Esophagus muscularis mucosa (tissue), 4 donors: ENCODE data around the gene TIMM22. TPM values are rescaled to one million over a fixed set of nuclear protein-coding genes. Genes with fewer than 3 reads are reported as not detected.

Experiments used
- DNase-seq: peaks from one replicate; pipeline ENCODE4 v3.0.0-alpha.2; 2017; ENCODE audit errors: extremely low spot score
- H3K27ac ChIP-seq, 4 donors: fragments of 200-600 bp; sonication (generic); replicated peaks in 1 of 4; 1 replicate in 3 of 4; 2 replicates in 1 of 4; pipeline ENCODE4 v1.5.1; 2016 to 2019; ENCODE audit warnings: mild to moderate bottlenecking in 1 of 4
- H3K27me3 ChIP-seq, 4 donors: fragments of 200-600 bp; sonication (generic); one replicate each; pipeline versions ENCODE4 v1.5.1 to v1.6.0; 2016 to 2019
- H3K36me3 ChIP-seq, 4 donors: fragments of 200-600 bp; sonication (generic); one replicate each; pipeline ENCODE4 v1.5.1; 2016 to 2019
- H3K4me1 ChIP-seq, 4 donors: fragments of 200-600 bp; sonication (generic); one replicate each; pipeline ENCODE4 v1.5.1; 2016 to 2019
- H3K4me3 ChIP-seq, 4 donors: fragments of 200-600 bp; sonication (generic); 1 replicate in 2 of 4; 2 replicates in 2 of 4; pipeline ENCODE4 v1.5.1; 2016 to 2019; ENCODE audit warnings: mild to moderate bottlenecking in 4 of 4, moderate library complexity in 1 of 4
- H3K9me3 ChIP-seq, 4 donors: fragments of 200-600 bp; sonication (generic); 1 replicate in 3 of 4; 2 replicates in 1 of 4; pipeline ENCODE4 v1.5.1; 2016 to 2019
- CTCF ChIP-seq, 3 experiments: fragments of 200-600 bp in 2 of 3; fragments of 450-650 bp in 1 of 3; sonication (generic) in 2 of 3; IDR thresholded peaks; one replicate each; pipeline ENCODE4 v1.5.1; 2017 to 2019; ENCODE audit warnings: antibody characterized with exemption in 3 of 3, mild to moderate bottlenecking in 2 of 3, moderate library complexity in 1 of 3
- EP300 ChIP-seq: sonication (generic); formaldehyde crosslinking; IDR thresholded peaks from one replicate; pipeline ENCODE4 v1.6.1; 2017; ENCODE audit warnings: antibody characterized with exemption
- POLR2A ChIP-seq: fragments of 450-650 bp; IDR thresholded peaks from one replicate; pipeline ENCODE4 v1.6.1; 2017; ENCODE audit warnings: antibody characterized with exemption, moderate library complexity, mild to moderate bottlenecking, low read depth
- POLR2AphosphoS5 ChIP-seq, 2 donors: sonication (generic); formaldehyde crosslinking; IDR thresholded peaks; one replicate each; pipeline ENCODE4 v1.6.1; 2017; ENCODE audit warnings: antibody characterized with exemption in 2 of 2
- WGBS: methylation state at CpG from one replicate; pipeline ENCODE4 v1.1.5; 2018; 5-methylcytosine and 5-hydroxymethylcytosine counted together
- intact Hi-C: fragments of 100-400 bp; cut with DNase I; formaldehyde crosslinking; loops from one replicate; pipeline ENCODE4 v1.15.1; 2023
- total RNA-seq, 4 donors: library from RNA; depleted of rRNA; stranded (reverse); fragments of >200 nt; gene quantifications; one replicate each; pipeline versions ENCODE4 v1.1.0 to v1.2.1, GENCODE V29; 2016

Gene TIMM22
- total RNA-seq, 4 donors from 2014 or later, result 14.1 to 17.9 (median 15.8) TPM

- Histone ChIP-seq H3K27ac (peak overlapping the region; percentile 84 to 94 (median 90)), H3K9me3 (no peaks in the 10 kb centered on the region), H3K36me3 (no peaks in the 10 kb centered on the region), H3K27me3 (no peaks in the 10 kb centered on the region), H3K4me1 (peaks cover 24 to 59% (median 55%) of the 10 kb centered on the region in 4 donors), H3K4me3 (peak overlapping the region; percentile 72 to 93 (median 81))
- intact Hi-C loops, result loop anchor here (5.0 kb wide), 1 partner anchor 96 kb away; no protein-coding TSS in a partner anchor
- 2% methylated on average over 34 of the region's 72 CpGs for WGBS
- DNase-seq, result no peak
- TF ChIP-seq POLR2A (no peak), CTCF (IDR thresholded peaks at IDR 0.05) (no peak), EP300 (no peak), POLR2AphosphoS5 (IDR thresholded peaks at IDR 0.05) (peak; percentile 9 to 64)
Observed at GRCh38 chr17:978103-979093, 18.5 kb upstream of the TIMM22 start.

- H3K4me1 ChIP-seq, result peaks cover 24 to 59% (median 55%) of the 10 kb centered on the region in 4 donors
Observed at GRCh38 chr17:979212-979538, 17.8 kb upstream of the TIMM22 start.

GRCh38 chr17:979539-980405, 17.2 kb upstream of the TIMM22 start, which contains the start of gene NXN:
Gene NXN (minus strand): TSS chr17:979776.
- TF ChIP-seq POLR2AphosphoS5 (IDR thresholded peaks at IDR 0.05) (peak; percentile 63 to 85), EP300 (no peak), CTCF (IDR thresholded peaks at IDR 0.05) (peak in 2 of 3 experiments; percentile 24 to 38), POLR2A (peak; percentile 53)
- 0% methylated on average over 17 of the region's 94 CpGs for WGBS
- Histone ChIP-seq H3K27me3 (no peaks in the 10 kb centered on the region), H3K4me3 (peak within 1 kb of the TSS; percentile 72 to 93 (median 81)), H3K36me3 (no peaks in the 10 kb centered on the region), H3K9me3 (no peaks in the 10 kb centered on the region), H3K27ac (peak within 1 kb of the TSS; percentile 84 to 94 (median 92)), H3K4me1 (peaks cover 24 to 57% (median 55%) of the 10 kb centered on the region in 4 donors)
- DNase-seq, result peak; percentile 96
- intact Hi-C loops, result loop anchor here (5.0 kb wide), 1 partner anchor 97 kb away; no protein-coding TSS in a partner anchor

More at GRCh38 chr17:979212-979538, 17.8 kb upstream of the TIMM22 start:
- no peak for TF ChIP-seq POLR2A
- TF ChIP-seq CTCF (IDR thresholded peaks at IDR 0.05), result no peak
- TF ChIP-seq EP300, result no peak
- TF ChIP-seq POLR2AphosphoS5 (IDR thresholded peaks at IDR 0.05), result no peak
- Histone ChIP-seq H3K27ac (peak overlapping the region; percentile 84 to 94 (median 90)), H3K36me3 (no peaks in the 10 kb centered on the region), H3K9me3 (no peaks in the 10 kb centered on the region), H3K27me3 (no peaks in the 10 kb centered on the region), H3K4me3 (peak overlapping the region; percentile 72 to 93 (median 81))
- intact Hi-C loops, result loop anchor here (5.0 kb wide), 1 partner anchor 97 kb away; no protein-coding TSS in a partner anchor
- no peak for DNase-seq
- 0% methylated on average over 6 of the region's 42 CpGs for WGBS

- Histone ChIP-seq H3K36me3 (no peaks in the 10 kb centered on the region), H3K27ac (peak overlapping the region; percentile 84 to 94 (median 92)), H3K27me3 (no peaks in the 10 kb centered on the region), H3K4me1 (peaks cover 24 to 49% (median 46%) of the 10 kb centered on the region in 4 donors), H3K4me3 (peak overlapping the region; percentile 72 to 93 (median 81)), H3K9me3 (no peaks in the 10 kb centered on the region)
- TF ChIP-seq POLR2A (no peak), POLR2AphosphoS5 (IDR thresholded peaks at IDR 0.05) (peak; percentile 37 to 63), EP300 (no peak), CTCF (IDR thresholded peaks at IDR 0.05) (peak; percentile 76 to 92 (median 78))
- intact Hi-C loops, result loop anchor here (1.0 kb wide), 1 partner anchor 186 kb away; no protein-coding TSS in a partner anchor
- 24% methylated on average over 36 of the region's 43 CpGs for WGBS
- DNase-seq, result no peak
Observed at GRCh38 chr17:980406-981291, 16.3 kb upstream of the TIMM22 start.
